ENCODE measurements around the gene DZANK1.

GRCh38 chr20:18488301-18488700, 21.5 kb upstream of the DZANK1 start:
- TF ChIP-seq CTCF (IDR thresholded peaks at IDR 0.05) (no peak), POLR2A (IDR thresholded peaks at IDR 0.05) (no peak), EP300 (IDR thresholded peaks at IDR 0.05) (no peak)

Measured in ovary (tissue), 3 donors.